Measurements from ENCODE around the gene TIAM1.

DNA sequence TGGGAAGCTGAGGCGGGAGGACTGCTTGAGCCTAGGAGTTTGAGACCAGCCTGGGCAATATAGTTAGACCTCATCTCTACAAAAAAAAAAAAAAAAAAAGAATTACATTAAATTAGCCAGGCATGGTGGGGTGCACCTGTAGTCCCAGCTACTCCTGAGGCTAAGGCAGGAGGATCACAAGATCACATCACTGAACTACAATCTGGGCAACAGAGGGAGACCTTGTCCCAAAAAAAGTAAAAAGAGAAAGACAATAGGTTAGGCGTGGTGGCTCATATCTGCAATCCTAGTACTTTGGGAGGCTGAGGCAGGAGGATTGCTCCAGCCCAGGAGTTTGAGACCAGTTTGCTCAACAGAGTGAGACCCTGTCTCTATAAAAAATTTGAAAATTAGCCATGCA, 130.3 kb downstream of the TIAM1 start:
- TF ChIP-seq MYC (IDR thresholded peaks at IDR 0.05; ENCODE audit: borderline replicate concordance, low read length): no peak
- TF ChIP-seq CHD2 (IDR thresholded peaks at IDR 0.05; ENCODE audit: low read length, partially characterized antibody): no peak
- no peak for TF ChIP-seq RFX5 (IDR thresholded peaks at IDR 0.05)
- TF ChIP-seq, protein P1, sequence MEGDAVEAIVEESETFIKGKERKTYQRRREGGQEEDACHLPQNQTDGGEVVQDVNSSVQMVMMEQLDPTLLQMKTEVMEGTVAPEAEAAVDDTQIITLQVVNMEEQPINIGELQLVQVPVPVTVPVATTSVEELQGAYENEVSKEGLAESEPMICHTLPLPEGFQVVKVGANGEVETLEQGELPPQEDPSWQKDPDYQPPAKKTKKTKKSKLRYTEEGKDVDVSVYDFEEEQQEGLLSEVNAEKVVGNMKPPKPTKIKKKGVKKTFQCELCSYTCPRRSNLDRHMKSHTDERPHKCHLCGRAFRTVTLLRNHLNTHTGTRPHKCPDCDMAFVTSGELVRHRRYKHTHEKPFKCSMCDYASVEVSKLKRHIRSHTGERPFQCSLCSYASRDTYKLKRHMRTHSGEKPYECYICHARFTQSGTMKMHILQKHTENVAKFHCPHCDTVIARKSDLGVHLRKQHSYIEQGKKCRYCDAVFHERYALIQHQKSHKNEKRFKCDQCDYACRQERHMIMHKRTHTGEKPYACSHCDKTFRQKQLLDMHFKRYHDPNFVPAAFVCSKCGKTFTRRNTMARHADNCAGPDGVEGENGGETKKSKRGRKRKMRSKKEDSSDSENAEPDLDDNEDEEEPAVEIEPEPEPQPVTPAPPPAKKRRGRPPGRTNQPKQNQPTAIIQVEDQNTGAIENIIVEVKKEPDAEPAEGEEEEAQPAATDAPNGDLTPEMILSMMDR (IDR thresholded peaks at IDR 0.05): no peak
- TF ChIP-seq REST (IDR thresholded peaks at IDR 0.05): no peak
- no peak for TF ChIP-seq EP300 (IDR thresholded peaks at IDR 0.05)
- TF ChIP-seq CEBPB (IDR thresholded peaks at IDR 0.05): no peak
- no peak for TF ChIP-seq POLR2AphosphoS2 (conservative IDR thresholded peaks at IDR 0.05; ENCODE audit: low read length)
- TF ChIP-seq BHLHE40 (IDR thresholded peaks at IDR 0.05; ENCODE audit: low read depth, low read length): no peak
- TF ChIP-seq JUN (IDR thresholded peaks at IDR 0.05): no peak
- TF ChIP-seq SMC3 (IDR thresholded peaks at IDR 0.05): no peak
